ENCODE data around the gene MTHFD2L. TPM values are rescaled to one million over a fixed set of nuclear protein-coding genes. Genes with fewer than 3 reads are reported as not detected.

Gene MTHFD2L
- total and polyA plus RNA-seq, 9 of the 15 experiments (the other 6 are each of a cell fraction or from before 2014, with no cell fraction given): 10.0 to 39.0 (median 26.0) TPM

DNA sequence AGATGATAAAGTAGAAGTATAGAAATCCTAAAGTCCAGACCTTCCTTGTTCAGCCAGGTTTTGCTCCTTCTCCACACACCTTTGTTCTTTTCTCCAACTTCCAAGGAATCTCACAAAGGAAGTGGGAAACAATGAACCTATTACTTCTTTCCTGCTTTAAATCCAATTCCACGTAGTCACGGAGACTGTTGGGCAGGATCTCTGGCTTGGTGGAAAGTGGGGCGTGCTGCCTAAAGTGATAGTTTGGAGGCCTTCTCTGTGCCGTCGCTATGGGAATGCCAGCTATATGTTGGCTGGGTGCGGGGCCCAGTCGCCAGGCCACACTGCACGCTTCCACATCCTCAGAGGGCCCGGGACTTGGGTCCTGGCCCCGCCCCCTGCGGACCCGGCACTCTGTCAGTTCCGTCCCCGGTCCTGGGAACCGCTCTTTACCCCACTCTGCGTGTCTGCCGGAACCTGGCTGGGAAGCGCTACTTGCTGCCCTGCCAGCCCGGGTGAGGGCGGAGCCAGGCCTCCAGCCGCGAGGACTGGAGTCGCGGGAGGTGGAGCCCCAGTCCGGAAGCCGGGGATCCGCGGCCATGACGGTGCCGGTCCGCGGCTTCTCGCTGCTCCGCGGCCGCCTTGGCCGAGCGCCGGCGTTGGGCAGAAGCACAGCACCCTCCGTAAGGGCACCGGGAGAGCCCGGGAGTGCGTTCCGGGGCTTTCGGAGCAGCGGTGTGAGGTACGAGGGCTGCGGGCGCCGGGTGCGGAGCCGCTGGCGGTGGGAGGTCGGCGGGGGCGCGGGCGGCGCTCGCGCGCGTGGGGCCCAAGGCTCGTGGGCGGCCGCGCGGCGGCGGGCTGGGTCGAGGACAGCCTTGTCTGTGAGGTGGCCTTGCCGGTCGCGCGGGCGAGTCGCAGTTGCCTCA lies at the start of gene MTHFD2L (continued):
- no peak for TF ChIP-seq ZSCAN32 (CRISPR knock-in tag; IDR thresholded peaks at IDR 0.05)
- peak; percentile 53; the same call in 1 of the 2 replicates for TF ChIP-seq SPI1 (IDR thresholded peaks at IDR 0.05; ENCODE audit: borderline replicate concordance, low read depth, low read length)
- no peak for TF ChIP-seq KAT2B (IDR thresholded peaks at IDR 0.05; ENCODE audit: low read depth, low read length)
- TF ChIP-seq, protein P1, sequence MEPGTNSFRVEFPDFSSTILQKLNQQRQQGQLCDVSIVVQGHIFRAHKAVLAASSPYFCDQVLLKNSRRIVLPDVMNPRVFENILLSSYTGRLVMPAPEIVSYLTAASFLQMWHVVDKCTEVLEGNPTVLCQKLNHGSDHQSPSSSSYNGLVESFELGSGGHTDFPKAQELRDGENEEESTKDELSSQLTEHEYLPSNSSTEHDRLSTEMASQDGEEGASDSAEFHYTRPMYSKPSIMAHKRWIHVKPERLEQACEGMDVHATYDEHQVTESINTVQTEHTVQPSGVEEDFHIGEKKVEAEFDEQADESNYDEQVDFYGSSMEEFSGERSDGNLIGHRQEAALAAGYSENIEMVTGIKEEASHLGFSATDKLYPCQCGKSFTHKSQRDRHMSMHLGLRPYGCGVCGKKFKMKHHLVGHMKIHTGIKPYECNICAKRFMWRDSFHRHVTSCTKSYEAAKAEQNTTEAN (CRISPR knock-in tag; IDR thresholded peaks at IDR 0.05): 0 out of 2 replicates have a peak, but pooled peaks have one; percentile 32
- TF ChIP-seq PPARD (CRISPR knock-in tag; IDR thresholded peaks at IDR 0.05): no peak
- TF ChIP-seq ATF7 (IDR thresholded peaks at IDR 0.05): peak; percentile 69
- 0 out of 2 replicates have a peak, but pooled peaks have one; percentile 79 for TF ChIP-seq DNMT1 (IDR thresholded peaks at IDR 0.05)
- no peak; the same call in 1 of the 2 replicates for TF ChIP-seq CEBPG (CRISPR knock-in tag; IDR thresholded peaks at IDR 0.05)
- TF ChIP-seq CEBPG (tag; conservative IDR thresholded peaks at IDR 0.05 in 1 of 2, IDR thresholded peaks at IDR 0.05 in 1 of 2): no peak
- TF ChIP-seq, protein P2, sequence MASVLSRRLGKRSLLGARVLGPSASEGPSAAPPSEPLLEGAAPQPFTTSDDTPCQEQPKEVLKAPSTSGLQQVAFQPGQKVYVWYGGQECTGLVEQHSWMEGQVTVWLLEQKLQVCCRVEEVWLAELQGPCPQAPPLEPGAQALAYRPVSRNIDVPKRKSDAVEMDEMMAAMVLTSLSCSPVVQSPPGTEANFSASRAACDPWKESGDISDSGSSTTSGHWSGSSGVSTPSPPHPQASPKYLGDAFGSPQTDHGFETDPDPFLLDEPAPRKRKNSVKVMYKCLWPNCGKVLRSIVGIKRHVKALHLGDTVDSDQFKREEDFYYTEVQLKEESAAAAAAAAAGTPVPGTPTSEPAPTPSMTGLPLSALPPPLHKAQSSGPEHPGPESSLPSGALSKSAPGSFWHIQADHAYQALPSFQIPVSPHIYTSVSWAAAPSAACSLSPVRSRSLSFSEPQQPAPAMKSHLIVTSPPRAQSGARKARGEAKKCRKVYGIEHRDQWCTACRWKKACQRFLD (CRISPR knock-in tag; IDR thresholded peaks at IDR 0.05): no peak; the same call in 1 of the 2 replicates
- peak; percentile 98 for TF ChIP-seq ZFX (CRISPR knock-in tag; IDR thresholded peaks at IDR 0.05)
- TF ChIP-seq ZNF717 (CRISPR knock-in tag; IDR thresholded peaks at IDR 0.05): no peak
- TF ChIP-seq MCM3 (IDR thresholded peaks at IDR 0.05): no peak
- TF ChIP-seq PHTF2 (CRISPR knock-in tag; IDR thresholded peaks at IDR 0.05): no peak
- TF ChIP-seq ZNF3 (CRISPR knock-in tag; IDR thresholded peaks at IDR 0.05): no peak
- 0 out of 2 replicates have a peak, but pooled peaks have one; percentile 30 for TF ChIP-seq ZNF764 (CRISPR knock-in tag; IDR thresholded peaks at IDR 0.05; ENCODE audit: low read depth)
- no peak for TF ChIP-seq ZC3H4 (CRISPR knock-in tag; IDR thresholded peaks at IDR 0.05; ENCODE audit: borderline replicate concordance)
- TF ChIP-seq, protein P3, sequence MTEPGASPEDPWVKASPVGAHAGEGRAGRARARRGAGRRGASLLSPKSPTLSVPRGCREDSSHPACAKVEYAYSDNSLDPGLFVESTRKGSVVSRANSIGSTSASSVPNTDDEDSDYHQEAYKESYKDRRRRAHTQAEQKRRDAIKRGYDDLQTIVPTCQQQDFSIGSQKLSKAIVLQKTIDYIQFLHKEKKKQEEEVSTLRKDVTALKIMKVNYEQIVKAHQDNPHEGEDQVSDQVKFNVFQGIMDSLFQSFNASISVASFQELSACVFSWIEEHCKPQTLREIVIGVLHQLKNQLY (CRISPR knock-in tag; conservative IDR thresholded peaks at IDR 0.05): no peak
- no peak for TF ChIP-seq ZNF707 (CRISPR knock-in tag; conservative IDR thresholded peaks at IDR 0.05)
- no peak for TF ChIP-seq GABPB2 (CRISPR knock-in tag; conservative IDR thresholded peaks at IDR 0.05)
- TF ChIP-seq, protein P4, sequence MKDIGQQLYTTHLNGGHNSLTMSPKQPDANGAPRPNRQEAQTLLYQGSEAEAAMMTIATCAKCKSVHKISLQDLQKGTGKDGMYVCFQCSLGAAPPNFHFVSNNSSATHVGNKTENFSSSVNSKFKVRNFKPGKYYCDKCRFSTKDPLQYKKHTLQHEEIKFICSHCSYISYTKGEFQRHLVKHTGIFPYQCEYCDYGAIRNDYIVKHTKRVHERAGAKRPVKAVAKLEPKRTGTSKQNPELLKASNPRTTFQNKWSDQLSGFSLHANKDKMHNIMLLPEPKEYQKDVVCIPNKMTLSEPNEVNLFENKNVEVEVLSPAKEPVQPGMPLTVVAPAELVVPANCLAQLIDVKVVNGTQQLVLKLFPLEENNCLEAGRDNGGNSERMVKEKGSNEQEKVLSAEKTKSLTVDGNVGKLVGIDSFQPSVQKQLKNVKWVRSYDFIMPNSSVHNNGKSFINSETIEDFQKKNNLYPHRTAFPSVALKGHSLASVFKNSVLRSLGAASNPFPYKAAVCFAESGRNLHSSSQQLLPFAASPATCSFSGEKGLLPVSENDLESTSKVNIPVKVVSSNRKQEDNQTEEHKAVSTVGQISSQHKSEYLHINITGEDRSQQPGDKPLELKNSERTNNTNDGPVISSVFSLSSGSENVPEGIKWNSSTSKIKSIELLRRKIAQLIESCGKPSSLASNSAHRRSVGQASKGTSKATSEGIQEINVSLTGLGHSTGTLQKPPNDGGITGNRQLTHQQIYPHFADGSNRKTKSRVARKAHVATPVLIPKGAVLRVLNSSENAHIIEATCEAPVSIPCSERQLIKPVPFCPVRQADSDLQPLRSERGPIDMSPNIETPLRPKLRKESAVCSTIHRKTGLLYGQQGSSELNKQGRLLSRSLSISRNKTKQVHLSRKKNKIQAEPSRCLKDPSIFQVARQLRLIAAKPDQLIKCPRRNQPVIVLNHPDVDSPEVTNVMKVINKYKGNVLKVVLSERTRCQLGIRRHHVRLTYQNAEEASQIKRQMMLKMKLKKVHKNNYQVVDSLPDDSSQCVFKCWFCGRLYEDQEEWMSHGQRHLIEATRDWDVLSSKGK (CRISPR knock-in tag; IDR thresholded peaks at IDR 0.05): no peak

Measured in K562 (cell line).